ENCODE results near the gene ZNF627. TPM values are rescaled to one million over a fixed set of nuclear protein-coding genes. Genes with fewer than 3 reads are reported as not detected.

Gene ZNF627
- total and polyA plus RNA-seq, 7 donors = 2.6 to 5.6 (median 4.2) TPM

GRCh38 chr19:11551603-11552235, 45.6 kb upstream of the ZNF627 start:
- Histone ChIP-seq H3K4me3 (no peak overlapping the region), H3K9me3 (no peaks in the 10 kb centered on the region), H3K27ac (peak overlapping the region; percentile 36), H3K4me1 (peaks cover 3% of the 10 kb centered on the region), H3K27me3 (ENCODE audit: insufficient read depth in 3 of 3, low read length in 2 of 3) (no peaks in the 10 kb centered on the region), H3K36me3 (ENCODE audit: insufficient read depth in 1 of 2, low read depth in 1 of 2) (peaks cover 0 to 27% of the 10 kb centered on the region in 2 donors)
- intact Hi-C loops (cut with DNase I) = no loop called here
- 63 to 73% (median 66%) methylated on average over 25 to 26 of the region's 26 CpGs for WGBS, 3 donors
- TF ChIP-seq CTCF (IDR thresholded peaks at IDR 0.05) = peak; percentile 15
- ATAC-seq (peak in 3 of 4 donors; percentile 41 to 67 (median 63)), DNase-seq (peak in 1 of 2 donors; percentile 21)

GRCh38 chr19:11552666-11553372, 44.5 kb upstream of the ZNF627 start:
- no peak for TF ChIP-seq CTCF (IDR thresholded peaks at IDR 0.05)
- intact Hi-C loops (cut with DNase I) = no loop called here
- no peak for ATAC-seq
- no peaks in the 10 kb centered on the region for H3K9me3 ChIP-seq
- no peak overlapping the region for H3K27ac ChIP-seq
- no peak for DNase-seq
- peaks cover 0 to 27% of the 10 kb centered on the region in 2 donors for H3K36me3 ChIP-seq (ENCODE audit: insufficient read depth in 1 of 2, low read depth in 1 of 2)
- 77 to 81% (median 79%) methylated on average over 20 of the region's 20 CpGs for WGBS, 3 donors
- no peaks in the 10 kb centered on the region for H3K27me3 ChIP-seq (ENCODE audit: insufficient read depth in 3 of 3, low read length in 2 of 3)
- no peak overlapping the region for H3K4me3 ChIP-seq
- H3K4me1 ChIP-seq = peaks cover 6% of the 10 kb centered on the region

- DNase-seq (no peak), ATAC-seq (no peak)
- Histone ChIP-seq H3K27ac (no peak overlapping the region), H3K9me3 (no peaks in the 10 kb centered on the region), H3K4me3 (no peak overlapping the region), H3K36me3 (ENCODE audit: insufficient read depth in 1 of 2, low read depth in 1 of 2) (peaks cover 0 to 27% of the 10 kb centered on the region in 2 donors), H3K27me3 (ENCODE audit: insufficient read depth in 3 of 3, low read length in 2 of 3) (no peaks in the 10 kb centered on the region), H3K4me1 (peaks cover 13% of the 10 kb centered on the region)
- intact Hi-C loops (cut with DNase I) = no loop called here
- 90 to 93% (median 91%) methylated on average over 11 to 12 of the region's 12 CpGs for WGBS, 3 donors
- TF ChIP-seq CTCF (IDR thresholded peaks at IDR 0.05) = no peak
Measured at GRCh38 chr19:11554160-11554559, 43.1 kb upstream of the ZNF627 start.

GRCh38 chr19:11555246-11555645, 42.0 kb upstream of the ZNF627 start:
- no peak overlapping the region for H3K27ac ChIP-seq
- WGBS, 3 donors = 59 to 85% (median 69%) methylated on average over 5 to 6 of the region's 6 CpGs
- no peaks in the 10 kb centered on the region for H3K9me3 ChIP-seq
- ATAC-seq (no peak), DNase-seq (no peak)
- H3K36me3 ChIP-seq (ENCODE audit: insufficient read depth in 1 of 2, low read depth in 1 of 2) = peaks cover 0 to 27% of the 10 kb centered on the region in 2 donors
- peaks cover 18% of the 10 kb centered on the region for H3K4me1 ChIP-seq
- intact Hi-C loops (cut with DNase I) = no loop called here
- TF ChIP-seq CTCF (IDR thresholded peaks at IDR 0.05) = no peak
- no peak overlapping the region for H3K4me3 ChIP-seq
- H3K27me3 ChIP-seq (ENCODE audit: insufficient read depth in 3 of 3, low read length in 2 of 3) = no peaks in the 10 kb centered on the region

Data from psoas muscle (tissue), 8 donors.